Hepatocyte (in vitro differentiated cells): Measurements from ENCODE around the gene MGAT5. TPM values are rescaled to one million over a fixed set of nuclear protein-coding genes. Genes with fewer than 3 reads are reported as not detected.

ENCODE experiments used
- DNase-seq: peaks from one replicate; pipeline ENCODE4 v3.0.0-alpha.2; 2016; ENCODE audit warnings: low spot score
- H2AFZ ChIP-seq: fragments of 200-600 bp; sonication (generic); 2 replicates; pipeline ENCODE4 v1.6.0; 2016; ENCODE audit warnings: antibody characterized with exemption, mild to moderate bottlenecking
- H3K27ac ChIP-seq: fragments of 200-600 bp; sonication (generic); 2 replicates; pipeline ENCODE4 v1.5.1; 2016; ENCODE audit warnings: mild to moderate bottlenecking
- H3K27me3 ChIP-seq: fragments of 200-600 bp; sonication (generic); 2 replicates; pipeline ENCODE4 v1.6.1; 2016
- H3K36me3 ChIP-seq: fragments of 200-600 bp; sonication (generic); replicated peaks from 2 replicates; pipeline ENCODE4 v1.5.1; 2016; ENCODE audit warnings: low read depth; ENCODE audit not compliant: insufficient read depth
- H3K4me1 ChIP-seq: fragments of 200-600 bp; sonication (generic); 2 replicates; pipeline ENCODE4 v1.5.1; 2016; ENCODE audit warnings: mild to moderate bottlenecking, moderate library complexity; ENCODE audit not compliant: insufficient read depth
- H3K4me2 ChIP-seq: fragments of 200-600 bp; sonication (generic); 2 replicates; pipeline ENCODE4 v1.6.0; 2016
- H3K4me3 ChIP-seq: fragments of 200-600 bp; sonication (generic); 2 replicates; pipeline ENCODE4 v1.5.1; 2016; ENCODE audit warnings: mild to moderate bottlenecking
- H3K79me2 ChIP-seq: fragments of 200-600 bp; sonication (generic); 2 replicates; pipeline ENCODE4 v1.6.0; 2017; ENCODE audit warnings: mild to moderate bottlenecking
- H3K9me2 ChIP-seq: fragments of 200-600 bp; sonication (generic); replicated peaks from 2 replicates; pipeline ENCODE4 v1.6.0; 2017; ENCODE audit warnings: mild to moderate bottlenecking; ENCODE audit not compliant: insufficient read depth
- H3K9me3 ChIP-seq: fragments of 200-600 bp; sonication (generic); 2 replicates; pipeline ENCODE4 v1.5.1; 2016; ENCODE audit warnings: low read depth, mild to moderate bottlenecking
- H4K20me1 ChIP-seq: fragments of 200-600 bp; sonication (generic); 2 replicates; pipeline ENCODE4 v1.6.0; 2016; ENCODE audit warnings: mild to moderate bottlenecking; ENCODE audit not compliant: insufficient read depth, poor library complexity, severe bottlenecking
- EZH2 ChIP-seq: fragments of 200-600 bp; sonication (generic); IDR thresholded peaks from 2 replicates; pipeline ENCODE4 v1.6.1; 2016; ENCODE audit warnings: antibody characterized with exemption, mild to moderate bottlenecking, borderline replicate concordance
- EZH2phosphoT487 ChIP-seq: fragments of 200-600 bp; sonication (generic); IDR thresholded peaks from one replicate; pipeline ENCODE4 v1.6.1; 2018; ENCODE audit warnings: antibody characterized with exemption, mild to moderate bottlenecking, low read depth, moderate library complexity; ENCODE audit not compliant: unreplicated experiment, severe bottlenecking
- WGBS: methylation state at CpG from one replicate; pipeline ENCODE4 v1.1.6; 2016; ENCODE audit warnings: low lambda C conversion rate; ENCODE audit errors: missing lambda C conversion rate; 5-methylcytosine and 5-hydroxymethylcytosine counted together
- polyA plus RNA-seq: library from polyadenylated mRNA; unstranded; fragments of >200 nt; fragmentation: Nextera tagmentation; extraction: Ambion mirVana; gene quantifications from 2 replicates; pipeline ENCODE4 v1.2.1, GENCODE V29; 2016
- total RNA-seq: library from RNA; depleted of rRNA; stranded (reverse); fragments of >200 nt; gene quantifications from 2 replicates; pipeline ENCODE4 v1.2.3, GENCODE V29; 2014
- TF ChIP-seq, protein P1 (sequence below): fragments of 200-600 bp; sonication (generic); IDR thresholded peaks from 2 replicates; pipeline ENCODE4 v1.5.1; 2016; ENCODE audit warnings: antibody characterized with exemption, mild to moderate bottlenecking; ENCODE audit not compliant: poor library complexity

MGAT5 gene
- total and polyA plus RNA-seq, 2 experiments from 2014 or later: 9.1 to 30.2 TPM

- no peak for DNase-seq
- H3K36me3 ChIP-seq: no peaks in the 10 kb centered on the region
- H3K4me3 ChIP-seq: no peak overlapping the region
- H3K9me3 ChIP-seq: no peaks in the 10 kb centered on the region
- no peak for TF ChIP-seq EZH2phosphoT487
- TF ChIP-seq, protein P1, sequence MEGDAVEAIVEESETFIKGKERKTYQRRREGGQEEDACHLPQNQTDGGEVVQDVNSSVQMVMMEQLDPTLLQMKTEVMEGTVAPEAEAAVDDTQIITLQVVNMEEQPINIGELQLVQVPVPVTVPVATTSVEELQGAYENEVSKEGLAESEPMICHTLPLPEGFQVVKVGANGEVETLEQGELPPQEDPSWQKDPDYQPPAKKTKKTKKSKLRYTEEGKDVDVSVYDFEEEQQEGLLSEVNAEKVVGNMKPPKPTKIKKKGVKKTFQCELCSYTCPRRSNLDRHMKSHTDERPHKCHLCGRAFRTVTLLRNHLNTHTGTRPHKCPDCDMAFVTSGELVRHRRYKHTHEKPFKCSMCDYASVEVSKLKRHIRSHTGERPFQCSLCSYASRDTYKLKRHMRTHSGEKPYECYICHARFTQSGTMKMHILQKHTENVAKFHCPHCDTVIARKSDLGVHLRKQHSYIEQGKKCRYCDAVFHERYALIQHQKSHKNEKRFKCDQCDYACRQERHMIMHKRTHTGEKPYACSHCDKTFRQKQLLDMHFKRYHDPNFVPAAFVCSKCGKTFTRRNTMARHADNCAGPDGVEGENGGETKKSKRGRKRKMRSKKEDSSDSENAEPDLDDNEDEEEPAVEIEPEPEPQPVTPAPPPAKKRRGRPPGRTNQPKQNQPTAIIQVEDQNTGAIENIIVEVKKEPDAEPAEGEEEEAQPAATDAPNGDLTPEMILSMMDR: no peak
- no peak for TF ChIP-seq EZH2
- no peaks in the 10 kb centered on the region for H4K20me1 ChIP-seq
- H3K4me2 ChIP-seq: no peak overlapping the region
- H3K9me2 ChIP-seq: no peaks in the 10 kb centered on the region
- 82% methylated on average over 5 of the region's 5 CpGs for WGBS
- no peaks in the 10 kb centered on the region for H3K27me3 ChIP-seq
- peaks cover 7% of the 10 kb centered on the region for H3K4me1 ChIP-seq
- H3K79me2 ChIP-seq: peaks cover 50% of the 10 kb centered on the region
- no peak overlapping the region for H2AFZ ChIP-seq
- no peak overlapping the region for H3K27ac ChIP-seq
These were observed 47.3 kb upstream of the MGAT5 start for GRCh38 chr2:134206573-134206972.

DNA sequence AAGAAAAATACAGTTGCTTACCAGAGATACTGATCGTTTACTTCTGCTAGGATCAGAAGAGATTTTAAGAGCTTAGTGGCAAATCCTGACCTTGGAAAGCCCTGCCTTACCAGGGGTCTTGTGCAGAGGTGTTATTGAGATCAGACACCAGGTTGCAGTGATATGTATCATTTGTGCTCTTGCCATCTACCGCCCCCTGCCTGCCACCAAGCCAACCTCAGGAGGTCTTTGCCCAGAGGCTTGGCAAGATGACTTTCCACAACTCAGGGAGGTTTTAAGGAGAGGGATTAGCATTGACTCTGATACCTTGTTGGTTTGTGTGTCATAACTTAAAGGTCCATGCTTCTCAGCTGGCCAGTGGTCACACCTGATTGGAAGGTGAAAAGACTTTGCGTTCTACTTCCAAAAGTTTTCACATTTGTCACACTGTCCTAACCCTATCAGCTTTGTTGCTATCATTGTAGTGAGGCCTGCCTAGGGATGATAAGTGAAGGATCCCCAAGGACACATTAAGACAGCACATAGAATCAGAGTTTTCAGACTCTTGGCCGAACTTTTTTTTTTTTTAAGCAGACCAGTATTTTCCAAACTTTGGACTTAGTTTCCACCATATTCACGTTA, 46.2 kb upstream of the MGAT5 start:
- peak; percentile 56 for DNase-seq
- no peaks in the 10 kb centered on the region for H4K20me1 ChIP-seq
- 63% methylated on average over 5 of the region's 5 CpGs for WGBS

GRCh38 chr2:134208825-134209224, 45.0 kb upstream of the MGAT5 start:
- Histone ChIP-seq H3K27ac (no peak overlapping the region), H3K27me3 (no peaks in the 10 kb centered on the region), H3K9me2 (no peaks in the 10 kb centered on the region), H3K36me3 (no peaks in the 10 kb centered on the region), H4K20me1 (no peaks in the 10 kb centered on the region), H2AFZ (no peak overlapping the region), H3K9me3 (no peaks in the 10 kb centered on the region), H3K4me2 (no peak overlapping the region), H3K4me3 (no peak overlapping the region), H3K79me2 (peaks cover 35% of the 10 kb centered on the region), H3K4me1 (peaks cover 4% of the 10 kb centered on the region)
- DNase-seq: no peak
- WGBS: 57% methylated on average over 2 of the region's 2 CpGs
- TF ChIP-seq EZH2: no peak
- TF ChIP-seq EZH2phosphoT487: no peak
- TF ChIP-seq, protein P1: no peak

More for the DNA sequence above, 46.2 kb upstream of the MGAT5 start:
- Histone ChIP-seq H3K27me3 (no peaks in the 10 kb centered on the region), H3K4me3 (no peak overlapping the region), H3K27ac (no peak overlapping the region), H3K36me3 (no peaks in the 10 kb centered on the region), H2AFZ (no peak overlapping the region), H3K9me2 (no peaks in the 10 kb centered on the region), H3K79me2 (peaks cover 44% of the 10 kb centered on the region), H3K4me1 (peaks cover 4% of the 10 kb centered on the region), H3K4me2 (no peak overlapping the region), H3K9me3 (no peaks in the 10 kb centered on the region)
- TF ChIP-seq EZH2phosphoT487 (no peak), EZH2 (no peak)
- TF ChIP-seq, protein P1: peak; percentile 57
